ENCODE results near the gene ADCY10. TPM values are rescaled to one million over a fixed set of nuclear protein-coding genes. Genes with fewer than 3 reads are reported as not detected.

ADCY10 gene
- total RNA-seq, result under 1 TPM; 0.18 to 0.53 TPM

GRCh38 chr1:167913895-167914496 lies at the start of gene ADCY10:
Gene ADCY10 (minus strand): TSS chr1:167914134. CDS start chr1:167905140, 8,994 bp downstream.
- Mint-ChIP-seq H3K9me3 (no peaks in the 10 kb centered on the region), H3K27ac (no peak within 1 kb of the TSS), H3K36me3 (peaks cover 0 to 6% of the 10 kb centered on the region in 2 donors)
- no peak for DNase-seq (ENCODE audit: low spot score in 2 of 2)
- no peak for ATAC-seq

GRCh38 chr1:167957710-167958109 lies 43.8 kb upstream of the ADCY10 start:
- DNase-seq (ENCODE audit: low spot score in 2 of 2) (no peak), ATAC-seq (no peak)
- Mint-ChIP-seq H3K9me3 (no peaks in the 10 kb centered on the region), H3K27ac (no peak overlapping the region), H3K36me3 (peaks cover under 1 to 15% of the 10 kb centered on the region in 2 donors)

GRCh38 chr1:167955915-167956314 lies 42.0 kb upstream of the ADCY10 start:
- Mint-ChIP-seq H3K36me3 (peaks cover 5 to 21% of the 10 kb centered on the region in 2 donors), H3K9me3 (no peaks in the 10 kb centered on the region), H3K27ac (no peak overlapping the region)
- DNase-seq (ENCODE audit: low spot score in 2 of 2), result no peak
- no peak for ATAC-seq

- peaks cover 5 to 18% of the 10 kb centered on the region in 2 donors for H3K36me3 Mint-ChIP-seq
Measured at GRCh38 chr1:167950569-167950968, 36.6 kb upstream of the ADCY10 start.

GRCh38 chr1:167949785-167950184 lies 35.9 kb upstream of the ADCY10 start:
- H3K27ac Mint-ChIP-seq, result no peak overlapping the region
- peaks cover 5 to 17% of the 10 kb centered on the region in 2 donors for H3K36me3 Mint-ChIP-seq
- no peak for ATAC-seq
- H3K9me3 Mint-ChIP-seq, result peaks cover 0 to 6% of the 10 kb centered on the region in 2 donors
- DNase-seq (ENCODE audit: low spot score in 2 of 2), result no peak

More at GRCh38 chr1:167950569-167950968, 36.6 kb upstream of the ADCY10 start:
- DNase-seq (ENCODE audit: low spot score in 2 of 2) (no peak), ATAC-seq (no peak)
- no peak overlapping the region for H3K27ac Mint-ChIP-seq
- no peaks in the 10 kb centered on the region for H3K9me3 Mint-ChIP-seq

GRCh38 chr1:167947733-167948132 lies 33.8 kb upstream of the ADCY10 start:
- DNase-seq (ENCODE audit: low spot score in 2 of 2), result no peak
- Mint-ChIP-seq H3K27ac (peak overlapping the region in 1 of 2 donors; percentile 21), H3K36me3 (peaks cover 9 to 29% of the 10 kb centered on the region in 2 donors), H3K9me3 (peaks cover 4 to 12% of the 10 kb centered on the region in 2 donors)
- no peak for ATAC-seq

GRCh38 chr1:167943541-167943940 lies 29.6 kb upstream of the ADCY10 start:
- Mint-ChIP-seq H3K9me3 (peaks cover 4 to 12% of the 10 kb centered on the region in 2 donors), H3K27ac (no peak overlapping the region), H3K36me3 (peaks cover 4 to 22% of the 10 kb centered on the region in 2 donors)
- no peak for DNase-seq (ENCODE audit: low spot score in 2 of 2)
- no peak for ATAC-seq

- DNase-seq (ENCODE audit: low spot score in 2 of 2) (no peak), ATAC-seq (no peak)
- Mint-ChIP-seq H3K36me3 (peaks cover 21 to 29% of the 10 kb centered on the region in 2 donors), H3K9me3 (peaks cover 4 to 11% of the 10 kb centered on the region in 2 donors), H3K27ac (no peak overlapping the region)
Measured at GRCh38 chr1:167940264-167940663, 26.3 kb upstream of the ADCY10 start.

- DNase-seq (ENCODE audit: low spot score in 2 of 2), result no peak
- Mint-ChIP-seq H3K27ac (peak overlapping the region; percentile 94 to 98), H3K36me3 (peaks cover 15 to 21% of the 10 kb centered on the region in 2 donors)
Measured at GRCh38 chr1:167938080-167938636, 24.2 kb upstream of the ADCY10 start.

GRCh38 chr1:167937709-167938010 lies 23.7 kb upstream of the ADCY10 start:
- Mint-ChIP-seq H3K9me3 (no peaks in the 10 kb centered on the region), H3K27ac (peak overlapping the region; percentile 94 to 98), H3K36me3 (peaks cover 15 to 21% of the 10 kb centered on the region in 2 donors)
- DNase-seq (ENCODE audit: low spot score in 2 of 2) (no peak), ATAC-seq (no peak)

More at GRCh38 chr1:167938080-167938636, 24.2 kb upstream of the ADCY10 start:
- no peaks in the 10 kb centered on the region for H3K9me3 Mint-ChIP-seq
- no peak for ATAC-seq

- ATAC-seq, result peak; percentile 7 to 12
- Mint-ChIP-seq H3K9me3 (no peaks in the 10 kb centered on the region), H3K27ac (peak within 1 kb of the TSS; percentile 94 to 100)
Measured at GRCh38 chr1:167936930-167937708, 23.2 kb upstream of the ADCY10 start, which contains the start of gene MPC2. Gene MPC2 (minus strand): TSS chr1:167937072. CDS start chr1:167935841, 1,231 bp downstream.

GRCh38 chr1:167936068-167936929 lies 22.4 kb upstream of the ADCY10 start, which contains the start of gene DCAF6:
Gene DCAF6 (plus strand): TSS chr1:167936683. CDS start chr1:167936912, 229 bp downstream.
- H3K36me3 Mint-ChIP-seq, result peaks cover 15 to 21% of the 10 kb centered on the region in 2 donors
- peak; percentile 82 to 88 for ATAC-seq
- peak; percentile 94 to 98 for DNase-seq (ENCODE audit: low spot score in 2 of 2)
- peak within 1 kb of the TSS; percentile 94 to 100 for H3K27ac Mint-ChIP-seq
- H3K9me3 Mint-ChIP-seq, result no peaks in the 10 kb centered on the region

More at GRCh38 chr1:167936930-167937708, 23.2 kb upstream of the ADCY10 start, which contains the start of gene MPC2:
- H3K36me3 Mint-ChIP-seq, result peaks cover 15 to 21% of the 10 kb centered on the region in 2 donors
- DNase-seq (ENCODE audit: low spot score in 2 of 2), result peak; percentile 63

GRCh38 chr1:167935216-167936067 lies 21.5 kb upstream of the ADCY10 start:
- peaks cover 15 to 21% of the 10 kb centered on the region in 2 donors for H3K36me3 Mint-ChIP-seq

GRCh38 chr1:167934426-167935215 lies 20.7 kb upstream of the ADCY10 start:
- H3K36me3 Mint-ChIP-seq, result peaks cover 15 to 21% of the 10 kb centered on the region in 2 donors
- H3K9me3 Mint-ChIP-seq, result no peaks in the 10 kb centered on the region
- no peak for ATAC-seq
- H3K27ac Mint-ChIP-seq, result peak overlapping the region; percentile 94 to 99
- no peak for DNase-seq (ENCODE audit: low spot score in 2 of 2)

More at GRCh38 chr1:167935216-167936067, 21.5 kb upstream of the ADCY10 start:
- ATAC-seq (peak; percentile 8 to 45), DNase-seq (ENCODE audit: low spot score in 2 of 2) (peak; percentile 41 to 60)
- H3K27ac Mint-ChIP-seq, result peak overlapping the region; percentile 94 to 99
- no peaks in the 10 kb centered on the region for H3K9me3 Mint-ChIP-seq

GRCh38 chr1:167933788-167934187 lies 19.9 kb upstream of the ADCY10 start:
- H3K9me3 Mint-ChIP-seq, result no peaks in the 10 kb centered on the region
- H3K36me3 Mint-ChIP-seq, result peaks cover 15 to 21% of the 10 kb centered on the region in 2 donors
- DNase-seq (ENCODE audit: low spot score in 2 of 2) (no peak), ATAC-seq (no peak)
- no peak overlapping the region for H3K27ac Mint-ChIP-seq
